Liver (tissue), 9 donors: Measurements from ENCODE around the gene SERINC5. TPM values are rescaled to one million over a fixed set of nuclear protein-coding genes. Genes with fewer than 3 reads are reported as not detected.

Source experiments
- DNase-seq: peaks from one replicate; pipeline ENCODE4 v3.0.0-alpha.2; 2017; ENCODE audit warnings: low spot score
- H3K27ac ChIP-seq, 2 donors: one replicate each; pipeline ENCODE4 v1.7.0; 2013; ENCODE audit warnings: inconsistent platforms in 2 of 2, low read length in 2 of 2, control low read depth in 1 of 2, low read depth in 1 of 2, mild to moderate bottlenecking in 1 of 2
- H3K27me3 ChIP-seq, 4 donors: one replicate each; pipeline versions ENCODE4 v1.6.1 to v1.7.0; 2013; ENCODE audit warnings: low read length in 3 of 4, inconsistent platforms in 1 of 4, mild to moderate bottlenecking in 1 of 4, moderate library complexity in 1 of 4; ENCODE audit not compliant: control insufficient read depth in 4 of 4, insufficient read depth in 4 of 4
- H3K36me3 ChIP-seq, 4 donors: one replicate each; pipeline versions ENCODE4 v1.6.1 to v1.7.0; 2013; ENCODE audit warnings: low read length in 3 of 4, mild to moderate bottlenecking in 3 of 4, low read depth in 1 of 4, moderate library complexity in 1 of 4; ENCODE audit not compliant: control insufficient read depth in 4 of 4, insufficient read depth in 3 of 4
- H3K4me1 ChIP-seq, 4 donors: one replicate each; pipeline versions ENCODE4 v1.6.1 to v1.7.0; 2013; ENCODE audit warnings: low read length in 3 of 4, mild to moderate bottlenecking in 3 of 4, moderate library complexity in 1 of 4; ENCODE audit not compliant: control insufficient read depth in 4 of 4, insufficient read depth in 4 of 4
- H3K4me3 ChIP-seq, 3 donors: one replicate each; pipeline versions ENCODE4 v1.6.1 to v1.7.0; 2013; ENCODE audit warnings: low read length in 3 of 3, control low read depth in 1 of 3, low read depth in 1 of 3, mild to moderate bottlenecking in 1 of 3
- H3K9ac ChIP-seq, 2 donors: one replicate each; pipeline ENCODE4 v1.7.0; 2013; ENCODE audit warnings: low read length in 2 of 2, mild to moderate bottlenecking in 2 of 2, moderate library complexity in 2 of 2, control low read depth in 1 of 2, low read depth in 1 of 2
- H3K9me3 ChIP-seq, 4 donors: one replicate each; pipeline versions ENCODE4 v1.6.1 to v1.7.0; 2013; ENCODE audit warnings: low read length in 3 of 4; ENCODE audit not compliant: control insufficient read depth in 4 of 4
- CTCF ChIP-seq: fragments of 150-350 bp; IDR thresholded peaks from 2 replicates; pipeline ENCODE4 v1.5.1; 2017; ENCODE audit warnings: improper control_type of control experiment, low read depth, low read length; ENCODE audit not compliant: missing input control
- EGR1 ChIP-seq, 2 donors: IDR thresholded peaks; 2 replicates each; pipeline ENCODE4 v1.6.1; 2016 to 2018; ENCODE audit warnings: antibody characterized with exemption in 2 of 2, low read depth in 2 of 2
- FOXA2 ChIP-seq: IDR thresholded peaks from 2 replicates; pipeline ENCODE4 v1.6.1; 2016; ENCODE audit warnings: antibody characterized with exemption
- GABPA ChIP-seq, 2 donors: IDR thresholded peaks in 1 of 2; conservative IDR thresholded peaks in 1 of 2; 2 replicates each; pipeline ENCODE4 v1.6.1; 2016; ENCODE audit warnings: antibody characterized with exemption in 2 of 2, mild to moderate bottlenecking in 1 of 2, moderate library complexity in 1 of 2
- HNF4A ChIP-seq, 2 donors: conservative IDR thresholded peaks; 2 replicates each; pipeline ENCODE4 v1.6.1; 2016; ENCODE audit warnings: antibody characterized with exemption in 2 of 2, mild to moderate bottlenecking in 2 of 2
- HNF4G ChIP-seq: IDR thresholded peaks from 2 replicates; pipeline ENCODE4 v1.6.1; 2016; ENCODE audit warnings: antibody characterized with exemption
- JUND ChIP-seq, 2 donors: IDR thresholded peaks; 2 replicates each; pipeline ENCODE4 v1.6.1; 2016; ENCODE audit warnings: antibody characterized with exemption in 2 of 2
- NR2F2 ChIP-seq: IDR thresholded peaks from 2 replicates; pipeline ENCODE4 v1.6.1; 2016; ENCODE audit warnings: antibody characterized with exemption
- RAD21 ChIP-seq, 2 donors: IDR thresholded peaks; 2 replicates each; pipeline ENCODE4 v1.6.1; 2016; ENCODE audit warnings: antibody characterized with exemption in 2 of 2, mild to moderate bottlenecking in 2 of 2
- RXRA ChIP-seq, 2 donors: IDR thresholded peaks; 2 replicates each; pipeline ENCODE4 v1.6.1; 2017 to 2018; ENCODE audit warnings: antibody characterized with exemption in 2 of 2, mild to moderate bottlenecking in 1 of 2
- SP1 ChIP-seq: IDR thresholded peaks from 2 replicates; pipeline ENCODE4 v1.6.1; 2018; ENCODE audit warnings: antibody characterized with exemption, mild to moderate bottlenecking
- TAF1 ChIP-seq: conservative IDR thresholded peaks from 2 replicates; pipeline ENCODE4 v1.6.1; 2016; ENCODE audit warnings: antibody characterized with exemption, mild to moderate bottlenecking
- YY1 ChIP-seq: IDR thresholded peaks from 2 replicates; pipeline ENCODE4 v1.6.1; 2016; ENCODE audit warnings: antibody characterized with exemption, mild to moderate bottlenecking
- ZBTB33 ChIP-seq: IDR thresholded peaks from 2 replicates; pipeline ENCODE4 v1.6.1; 2016; ENCODE audit warnings: antibody characterized with exemption
- WGBS: extraction: QIAGEN DNeasy Blood & Tissue Kit; methylation state at CpG from one replicate; pipeline ENCODE4 v1.1.7; 2013; 5-methylcytosine and 5-hydroxymethylcytosine counted together
- polyA plus RNA-seq, 2 donors: library from polyadenylated mRNA; stranded (reverse) in 1 of 2; unstranded in 1 of 2; fragments of 200-250 nt in 1 of 2; fragments of >200 nt in 1 of 2; fragmentation: Nextera tagmentation in 1 of 2; extraction: Ambion mirVana in 1 of 2; gene quantifications; one replicate each; pipeline versions ENCODE4 v1.2.1 to v1.2.3, GENCODE V29; 2013 to 2015
- total RNA-seq, 2 donors: library from RNA; depleted of rRNA; stranded (reverse); fragments of >200 nt; gene quantifications; one replicate each; pipeline ENCODE4 v1.2.3, GENCODE V29; 2014
- TF ChIP-seq, protein P1 (sequence below): IDR thresholded peaks from 2 replicates; pipeline ENCODE4 v1.6.1; 2016; ENCODE audit warnings: antibody characterized with exemption, mild to moderate bottlenecking
- TF ChIP-seq, protein P2 (sequence below): IDR thresholded peaks from 2 replicates; pipeline ENCODE4 v1.6.1; 2016; ENCODE audit warnings: antibody characterized with exemption
- donor health status: healthy.
- donor health status: healthy.
- donor health status: healthy.
- donor health status: healthy.
- donor health status: healthy.

The SERINC5 gene
- total and polyA plus RNA-seq, 4 donors, result 22.2 to 82.3 (median 32.0) TPM

GRCh38 chr5:80189701-80190100, 66.1 kb downstream of the SERINC5 start:
- TF ChIP-seq HNF4G, result no peak
- TF ChIP-seq ZBTB33, result no peak
- no peak for TF ChIP-seq JUND (IDR thresholded peaks at IDR 0.05)
- TF ChIP-seq YY1, result no peak
- TF ChIP-seq NR2F2, result no peak
- no peak for TF ChIP-seq RAD21 (IDR thresholded peaks at IDR 0.05)
- TF ChIP-seq CTCF, result no peak
- TF ChIP-seq FOXA2, result no peak
- TF ChIP-seq, protein P1, sequence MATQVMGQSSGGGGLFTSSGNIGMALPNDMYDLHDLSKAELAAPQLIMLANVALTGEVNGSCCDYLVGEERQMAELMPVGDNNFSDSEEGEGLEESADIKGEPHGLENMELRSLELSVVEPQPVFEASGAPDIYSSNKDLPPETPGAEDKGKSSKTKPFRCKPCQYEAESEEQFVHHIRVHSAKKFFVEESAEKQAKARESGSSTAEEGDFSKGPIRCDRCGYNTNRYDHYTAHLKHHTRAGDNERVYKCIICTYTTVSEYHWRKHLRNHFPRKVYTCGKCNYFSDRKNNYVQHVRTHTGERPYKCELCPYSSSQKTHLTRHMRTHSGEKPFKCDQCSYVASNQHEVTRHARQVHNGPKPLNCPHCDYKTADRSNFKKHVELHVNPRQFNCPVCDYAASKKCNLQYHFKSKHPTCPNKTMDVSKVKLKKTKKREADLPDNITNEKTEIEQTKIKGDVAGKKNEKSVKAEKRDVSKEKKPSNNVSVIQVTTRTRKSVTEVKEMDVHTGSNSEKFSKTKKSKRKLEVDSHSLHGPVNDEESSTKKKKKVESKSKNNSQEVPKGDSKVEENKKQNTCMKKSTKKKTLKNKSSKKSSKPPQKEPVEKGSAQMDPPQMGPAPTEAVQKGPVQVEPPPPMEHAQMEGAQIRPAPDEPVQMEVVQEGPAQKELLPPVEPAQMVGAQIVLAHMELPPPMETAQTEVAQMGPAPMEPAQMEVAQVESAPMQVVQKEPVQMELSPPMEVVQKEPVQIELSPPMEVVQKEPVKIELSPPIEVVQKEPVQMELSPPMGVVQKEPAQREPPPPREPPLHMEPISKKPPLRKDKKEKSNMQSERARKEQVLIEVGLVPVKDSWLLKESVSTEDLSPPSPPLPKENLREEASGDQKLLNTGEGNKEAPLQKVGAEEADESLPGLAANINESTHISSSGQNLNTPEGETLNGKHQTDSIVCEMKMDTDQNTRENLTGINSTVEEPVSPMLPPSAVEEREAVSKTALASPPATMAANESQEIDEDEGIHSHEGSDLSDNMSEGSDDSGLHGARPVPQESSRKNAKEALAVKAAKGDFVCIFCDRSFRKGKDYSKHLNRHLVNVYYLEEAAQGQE, result no peak
- TF ChIP-seq EGR1 (IDR thresholded peaks at IDR 0.05; ENCODE audit: low read depth in 2 of 2), result no peak
- TF ChIP-seq RXRA (IDR thresholded peaks at IDR 0.05), result no peak
- H3K27ac ChIP-seq, result no peak overlapping the region
- no peak overlapping the region for H3K9ac ChIP-seq
- H3K36me3 ChIP-seq, result peaks cover 0 to 3% (median under 1%) of the 10 kb centered on the region in 4 donors
- H3K4me1 ChIP-seq, result peaks cover 21 to 54% (median 34%) of the 10 kb centered on the region in 4 donors
- H3K9me3 ChIP-seq, result no peaks in the 10 kb centered on the region
- no peaks in the 10 kb centered on the region for H3K27me3 ChIP-seq
- no peak overlapping the region for H3K4me3 ChIP-seq
- WGBS, result 55% methylated on average over 3 of the region's 3 CpGs
- no peak for DNase-seq

- WGBS, result 72% methylated on average over 8 of the region's 8 CpGs
- peaks cover 19 to 55% (median 33%) of the 10 kb centered on the region in 4 donors for H3K4me1 ChIP-seq
- no peak overlapping the region for H3K9ac ChIP-seq
- no peak for DNase-seq
- H3K36me3 ChIP-seq, result peaks cover 0 to 3% (median under 1%) of the 10 kb centered on the region in 4 donors
- H3K9me3 ChIP-seq, result no peaks in the 10 kb centered on the region
- no peak overlapping the region for H3K27ac ChIP-seq
- no peaks in the 10 kb centered on the region for H3K27me3 ChIP-seq
- H3K4me3 ChIP-seq, result no peak overlapping the region
- TF ChIP-seq CTCF (no peak), SP1 (no peak), EGR1 (IDR thresholded peaks at IDR 0.05; ENCODE audit: low read depth in 2 of 2) (no peak), ZBTB33 (no peak), GABPA (IDR thresholded peaks at IDR 0.05 in 1 of 2, conservative IDR thresholded peaks at IDR 0.05 in 1 of 2) (no peak), JUND (IDR thresholded peaks at IDR 0.05) (no peak), TAF1 (no peak), RAD21 (IDR thresholded peaks at IDR 0.05) (no peak), HNF4A (conservative IDR thresholded peaks at IDR 0.05) (no peak)
- TF ChIP-seq, protein P1, result no peak
- TF ChIP-seq, protein P2, sequence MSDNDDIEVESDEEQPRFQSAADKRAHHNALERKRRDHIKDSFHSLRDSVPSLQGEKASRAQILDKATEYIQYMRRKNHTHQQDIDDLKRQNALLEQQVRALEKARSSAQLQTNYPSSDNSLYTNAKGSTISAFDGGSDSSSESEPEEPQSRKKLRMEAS, result no peak
Measured at GRCh38 chr5:80189201-80189600, 66.6 kb downstream of the SERINC5 start.
